HEK293 (cell line): ENCODE data around the gene SYNPR.

Experiments used
- CTCF ChIA-PET: fragments of 350-600 bp; formaldehyde crosslinking; extraction: SDS; loops from one replicate; lab custom pipeline; 2021; ENCODE audit warnings: antibody characterized with exemption; lab: Yijun Ruan, JAX
- POLR2A ChIA-PET: fragments of 300-600 bp; formaldehyde crosslinking; extraction: SDS; loops from one replicate; lab custom pipeline; 2020; ENCODE audit warnings: antibody characterized with exemption, inconsistent platforms; lab: Yijun Ruan, JAX
- H3K27ac ChIP-seq: fragments of 200-500 bp; sonication (Bioruptor generic); 2 replicates; pipeline ENCODE4 v1.5.1; 2014; ENCODE audit warnings: low read depth, low read length, control low read depth, inconsistent platforms; ENCODE audit errors: extremely low read depth
- H3K36me3 ChIP-seq, 2 experiments: fragments of 200-500 bp in 1 of 2; sonication (Bioruptor generic) in 1 of 2; 1 replicate in 1 of 2; 2 replicates in 1 of 2; pipeline ENCODE4 v1.5.1; 2014 to 2017; ENCODE audit warnings: inconsistent platforms in 2 of 2, low read length in 2 of 2; ENCODE audit not compliant: control insufficient read depth in 2 of 2, insufficient read depth in 1 of 2
- H3K4me1 ChIP-seq: fragments of 200-500 bp; sonication (Bioruptor generic); 2 replicates; pipeline ENCODE4 v1.5.1; 2014; ENCODE audit warnings: mild to moderate bottlenecking, low read length, inconsistent platforms; ENCODE audit not compliant: control insufficient read depth, insufficient read depth
- H3K4me3 ChIP-seq: 2 replicates; pipeline ENCODE4 v1.5.1; 2011; ENCODE audit warnings: low read depth, mild to moderate bottlenecking, control low read depth, low read length, moderate library complexity
- H3K9me3 ChIP-seq: fragments of 200-500 bp; sonication (Bioruptor generic); 2 replicates; pipeline ENCODE4 v1.5.1; 2014; ENCODE audit warnings: low read depth, low read length, inconsistent platforms; ENCODE audit not compliant: control insufficient read depth, insufficient read depth
- EGR2 ChIP-seq: fragments of 450-650 bp; formaldehyde crosslinking; IDR thresholded peaks from 2 replicates; pipeline ENCODE4 v1.5.1; 2016; ENCODE audit warnings: low read depth, missing biosample characterization, missing genetic modification characterization
- GLIS1 ChIP-seq: fragments of 450-650 bp; formaldehyde crosslinking; IDR thresholded peaks from 2 replicates; pipeline ENCODE4 v1.5.1; 2016; ENCODE audit warnings: missing biosample characterization, missing genetic modification characterization
- RBAK ChIP-seq: fragments of 450-650 bp; formaldehyde crosslinking; IDR thresholded peaks from 2 replicates; pipeline ENCODE4 v1.5.1; 2016; ENCODE audit warnings: missing biosample characterization, missing genetic modification characterization
- SALL2 ChIP-seq: fragments of 450-650 bp; formaldehyde crosslinking; IDR thresholded peaks from 2 replicates; pipeline ENCODE4 v1.5.0; 2017; ENCODE audit warnings: missing biosample characterization, mild to moderate bottlenecking, missing genetic modification characterization, borderline replicate concordance
- WT1 ChIP-seq: fragments of 450-650 bp; formaldehyde crosslinking; IDR thresholded peaks from 2 replicates; pipeline ENCODE4 v1.5.1; 2016; ENCODE audit warnings: missing biosample characterization, missing genetic modification characterization
- YY1 ChIP-seq: fragments of 450-650 bp; formaldehyde crosslinking; IDR thresholded peaks from 2 replicates; pipeline ENCODE4 v1.5.1; 2018; ENCODE audit warnings: missing biosample characterization, missing genetic modification characterization
- ZNF184 ChIP-seq: fragments of 450-650 bp; IDR thresholded peaks from 2 replicates; pipeline ENCODE4 v1.5.1; 2018; ENCODE audit warnings: missing biosample characterization, mild to moderate bottlenecking, missing genetic modification characterization
- ZNF324 ChIP-seq: fragments of 450-650 bp; formaldehyde crosslinking; IDR thresholded peaks from 2 replicates; pipeline ENCODE4 v1.5.1; 2016; ENCODE audit warnings: missing biosample characterization, missing genetic modification characterization
- ZNF404 ChIP-seq: fragments of 450-650 bp; formaldehyde crosslinking; IDR thresholded peaks from 2 replicates; pipeline ENCODE4 v1.5.1; 2017; ENCODE audit warnings: missing biosample characterization, missing genetic modification characterization
- ZNF561 ChIP-seq: fragments of 450-650 bp; IDR thresholded peaks from 2 replicates; pipeline ENCODE4 v1.5.1; 2018; ENCODE audit warnings: missing biosample characterization, missing genetic modification characterization, borderline replicate concordance
- ZNF610 ChIP-seq: fragments of 450-650 bp; formaldehyde crosslinking; IDR thresholded peaks from 2 replicates; pipeline ENCODE4 v1.5.1; 2016; ENCODE audit warnings: missing biosample characterization, missing genetic modification characterization, borderline replicate concordance
- ZNF623 ChIP-seq: fragments of 450-650 bp; formaldehyde crosslinking; IDR thresholded peaks from 2 replicates; pipeline ENCODE4 v1.5.1; 2016; ENCODE audit warnings: missing biosample characterization, missing genetic modification characterization
- ZNF776 ChIP-seq: fragments of 450-650 bp; formaldehyde crosslinking; IDR thresholded peaks from 2 replicates; pipeline ENCODE4 v1.5.0; 2017; ENCODE audit warnings: missing biosample characterization, missing genetic modification characterization, borderline replicate concordance
- ZNF777 ChIP-seq: fragments of 450-650 bp; formaldehyde crosslinking; IDR thresholded peaks from 2 replicates; pipeline ENCODE4 v1.5.1; 2017; ENCODE audit warnings: missing biosample characterization, missing genetic modification characterization, borderline replicate concordance
- ZNF785 ChIP-seq: fragments of 450-650 bp; formaldehyde crosslinking; IDR thresholded peaks from 2 replicates; pipeline ENCODE4 v1.5.1; 2016; ENCODE audit warnings: missing biosample characterization, missing genetic modification characterization
- ZSCAN30 ChIP-seq: fragments of 450-650 bp; IDR thresholded peaks from 2 replicates; pipeline ENCODE4 v1.5.1; 2018; ENCODE audit warnings: missing biosample characterization, mild to moderate bottlenecking, missing genetic modification characterization, moderate library complexity
- TF ChIP-seq, protein P1 (sequence below): fragments of 450-650 bp; formaldehyde crosslinking; IDR thresholded peaks from 2 replicates; pipeline ENCODE4 v1.5.1; 2016; ENCODE audit warnings: missing biosample characterization, missing genetic modification characterization
- TF ChIP-seq, protein P2 (sequence below): fragments of 450-650 bp; formaldehyde crosslinking; IDR thresholded peaks from 2 replicates; pipeline ENCODE4 v1.5.1; 2016; ENCODE audit warnings: missing biosample characterization, missing genetic modification characterization
- TF ChIP-seq, protein P3 (sequence below): fragments of 450-650 bp; formaldehyde crosslinking; IDR thresholded peaks from 2 replicates; pipeline ENCODE4 v1.5.1; 2016; ENCODE audit warnings: missing biosample characterization, missing genetic modification characterization
- TF ChIP-seq, protein P4 (sequence below): sonication (generic); formaldehyde crosslinking; IDR thresholded peaks from 2 replicates; pipeline ENCODE4 v1.8.1; 2022; ENCODE audit warnings: mild to moderate bottlenecking, moderate library complexity, missing genetic modification reagents
- TF ChIP-seq, protein P5 (sequence below): fragments of 450-650 bp; formaldehyde crosslinking; IDR thresholded peaks from 2 replicates; pipeline ENCODE4 v1.5.1; 2017; ENCODE audit warnings: missing biosample characterization, missing genetic modification characterization
- TF ChIP-seq, protein P6 (sequence below): fragments of 450-650 bp; formaldehyde crosslinking; IDR thresholded peaks from 2 replicates; pipeline ENCODE4 v1.5.1; 2016; ENCODE audit warnings: missing biosample characterization, missing genetic modification characterization
- TF ChIP-seq, protein P7 (sequence below): fragments of 450-650 bp; formaldehyde crosslinking; IDR thresholded peaks from 2 replicates; pipeline ENCODE4 v1.5.1; 2016; ENCODE audit warnings: missing biosample characterization, missing genetic modification characterization

Gene SYNPR

DNA sequence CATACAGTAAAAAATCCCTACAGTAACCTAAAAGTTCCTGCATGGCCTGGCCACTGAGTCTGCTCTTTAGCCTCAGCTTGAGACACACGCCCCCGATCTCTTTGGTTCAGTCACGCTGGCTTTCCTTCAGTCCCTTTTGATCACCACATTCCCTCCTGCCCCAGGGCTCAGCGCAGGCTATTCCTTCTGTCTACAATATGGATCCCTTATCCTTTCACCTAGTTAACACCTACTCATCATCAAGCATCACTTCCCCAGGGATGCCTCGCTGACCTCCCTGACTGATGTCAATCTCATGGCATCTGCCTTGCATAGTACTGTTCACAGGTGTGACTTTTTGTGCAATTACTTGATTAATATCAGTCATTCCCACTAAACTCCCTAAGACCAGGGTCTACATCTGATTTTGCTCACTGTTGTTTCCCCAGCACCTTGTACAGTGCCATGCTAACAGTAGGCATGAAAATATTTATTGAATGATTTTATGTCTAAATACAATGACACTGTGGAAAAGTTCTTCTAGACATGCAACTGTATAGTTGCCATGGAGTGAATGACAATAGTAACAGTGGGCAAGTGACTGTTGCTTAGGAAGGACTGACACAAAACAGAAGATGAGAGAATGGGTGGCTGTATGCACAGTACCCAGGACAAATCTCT, 374.1 kb downstream of the SYNPR start, which contains the start of gene SNTN:
Gene SNTN, plus strand, starts transcription at position 610 of the 660 bp plus-strand sequence. Its CDS starts 13 bp downstream, at position 623.
- ChIA-PET CTCF (no interaction called here), POLR2A (no interaction called here)
- Histone ChIP-seq H3K36me3 (no peaks in the 10 kb centered on the region), H3K9me3 (no peaks in the 10 kb centered on the region), H3K27ac (no peak within 1 kb of the TSS), H3K4me3 (no peak within 1 kb of the TSS), H3K4me1 (no peaks in the 10 kb centered on the region)
- TF ChIP-seq EGR2 (tag by site-specific recombination) = no peak
- no peak for TF ChIP-seq SALL2 (tag by site-specific recombination)
- TF ChIP-seq ZNF777 = no peak
- TF ChIP-seq ZNF561 = no peak
- TF ChIP-seq ZNF623 = no peak
- TF ChIP-seq, protein P1, sequence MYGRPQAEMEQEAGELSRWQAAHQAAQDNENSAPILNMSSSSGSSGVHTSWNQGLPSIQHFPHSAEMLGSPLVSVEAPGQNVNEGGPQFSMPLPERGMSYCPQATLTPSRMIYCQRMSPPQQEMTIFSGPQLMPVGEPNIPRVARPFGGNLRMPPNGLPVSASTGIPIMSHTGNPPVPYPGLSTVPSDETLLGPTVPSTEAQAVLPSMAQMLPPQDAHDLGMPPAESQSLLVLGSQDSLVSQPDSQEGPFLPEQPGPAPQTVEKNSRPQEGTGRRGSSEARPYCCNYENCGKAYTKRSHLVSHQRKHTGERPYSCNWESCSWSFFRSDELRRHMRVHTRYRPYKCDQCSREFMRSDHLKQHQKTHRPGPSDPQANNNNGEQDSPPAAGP (tag by site-specific recombination) = no peak
- TF ChIP-seq ZSCAN30 (tag by site-specific recombination) = no peak
- no peak for TF ChIP-seq ZNF184 (tag by site-specific recombination)
- no peak for TF ChIP-seq GLIS1
- TF ChIP-seq WT1 (tag by site-specific recombination) = no peak
- TF ChIP-seq, protein P2, sequence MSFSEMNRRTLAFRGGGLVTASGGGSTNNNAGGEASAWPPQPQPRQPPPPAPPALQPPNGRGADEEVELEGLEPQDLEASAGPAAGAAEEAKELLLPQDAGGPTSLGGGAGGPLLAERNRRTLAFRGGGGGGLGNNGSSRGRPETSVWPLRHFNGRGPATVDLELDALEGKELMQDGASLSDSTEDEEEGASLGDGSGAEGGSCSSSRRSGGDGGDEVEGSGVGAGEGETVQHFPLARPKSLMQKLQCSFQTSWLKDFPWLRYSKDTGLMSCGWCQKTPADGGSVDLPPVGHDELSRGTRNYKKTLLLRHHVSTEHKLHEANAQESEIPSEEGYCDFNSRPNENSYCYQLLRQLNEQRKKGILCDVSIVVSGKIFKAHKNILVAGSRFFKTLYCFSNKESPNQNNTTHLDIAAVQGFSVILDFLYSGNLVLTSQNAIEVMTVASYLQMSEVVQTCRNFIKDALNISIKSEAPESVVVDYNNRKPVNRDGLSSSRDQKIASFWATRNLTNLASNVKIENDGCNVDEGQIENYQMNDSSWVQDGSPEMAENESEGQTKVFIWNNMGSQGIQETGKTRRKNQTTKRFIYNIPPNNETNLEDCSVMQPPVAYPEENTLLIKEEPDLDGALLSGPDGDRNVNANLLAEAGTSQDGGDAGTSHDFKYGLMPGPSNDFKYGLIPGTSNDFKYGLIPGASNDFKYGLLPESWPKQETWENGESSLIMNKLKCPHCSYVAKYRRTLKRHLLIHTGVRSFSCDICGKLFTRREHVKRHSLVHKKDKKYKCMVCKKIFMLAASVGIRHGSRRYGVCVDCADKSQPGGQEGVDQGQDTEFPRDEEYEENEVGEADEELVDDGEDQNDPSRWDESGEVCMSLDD (tag by site-specific recombination) = no peak
- TF ChIP-seq, protein P3, sequence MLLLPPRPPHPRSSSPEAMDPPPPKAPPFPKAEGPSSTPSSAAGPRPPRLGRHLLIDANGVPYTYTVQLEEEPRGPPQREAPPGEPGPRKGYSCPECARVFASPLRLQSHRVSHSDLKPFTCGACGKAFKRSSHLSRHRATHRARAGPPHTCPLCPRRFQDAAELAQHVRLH (tag by site-specific recombination) = no peak
- TF ChIP-seq YY1 = no peak
- no peak for TF ChIP-seq ZNF785 (tag by site-specific recombination)
- no peak for TF ChIP-seq ZNF776 (tag by site-specific recombination)
- TF ChIP-seq, protein P4, sequence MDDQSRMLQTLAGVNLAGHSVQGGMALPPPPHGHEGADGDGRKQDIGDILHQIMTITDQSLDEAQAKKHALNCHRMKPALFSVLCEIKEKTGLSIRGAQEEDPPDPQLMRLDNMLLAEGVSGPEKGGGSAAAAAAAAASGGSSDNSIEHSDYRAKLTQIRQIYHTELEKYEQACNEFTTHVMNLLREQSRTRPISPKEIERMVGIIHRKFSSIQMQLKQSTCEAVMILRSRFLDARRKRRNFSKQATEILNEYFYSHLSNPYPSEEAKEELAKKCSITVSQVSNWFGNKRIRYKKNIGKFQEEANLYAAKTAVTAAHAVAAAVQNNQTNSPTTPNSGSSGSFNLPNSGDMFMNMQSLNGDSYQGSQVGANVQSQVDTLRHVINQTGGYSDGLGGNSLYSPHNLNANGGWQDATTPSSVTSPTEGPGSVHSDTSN = no peak
- TF ChIP-seq, all 188 proteins: peak for 0

DNA sequence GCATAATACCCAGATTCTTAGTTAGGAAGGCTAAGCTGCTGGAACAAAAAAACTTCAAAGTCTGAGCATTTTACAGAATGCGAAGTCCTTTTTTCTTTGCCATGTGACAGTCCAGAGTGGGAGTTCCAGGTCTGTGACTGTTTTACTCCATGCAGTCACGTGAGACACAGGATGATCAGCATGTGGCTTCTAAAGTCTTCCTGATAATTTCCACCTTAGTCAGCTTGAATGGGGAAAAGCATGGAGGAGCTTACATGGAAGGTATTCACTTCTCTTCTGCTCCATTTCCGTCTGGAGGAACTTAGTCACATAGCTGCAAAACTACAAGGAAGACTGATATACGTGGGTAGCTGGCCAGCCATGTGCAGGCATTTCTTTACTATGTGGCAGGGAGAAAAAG, 376.1 kb downstream of the SYNPR start:
- H3K27ac ChIP-seq = no peak overlapping the region
- POLR2A ChIA-PET = no interaction called here
- H3K4me3 ChIP-seq = no peak overlapping the region
- no peaks in the 10 kb centered on the region for H3K36me3 ChIP-seq
- CTCF ChIA-PET = interaction anchor here (1.8 kb wide), 1 partner anchor 303 kb away, joined by 4 read pairs; no protein-coding TSS in a partner anchor
- H3K4me1 ChIP-seq = no peaks in the 10 kb centered on the region
- no peaks in the 10 kb centered on the region for H3K9me3 ChIP-seq
- TF ChIP-seq ZNF404 (tag by site-specific recombination) = no peak
- TF ChIP-seq, protein P5, sequence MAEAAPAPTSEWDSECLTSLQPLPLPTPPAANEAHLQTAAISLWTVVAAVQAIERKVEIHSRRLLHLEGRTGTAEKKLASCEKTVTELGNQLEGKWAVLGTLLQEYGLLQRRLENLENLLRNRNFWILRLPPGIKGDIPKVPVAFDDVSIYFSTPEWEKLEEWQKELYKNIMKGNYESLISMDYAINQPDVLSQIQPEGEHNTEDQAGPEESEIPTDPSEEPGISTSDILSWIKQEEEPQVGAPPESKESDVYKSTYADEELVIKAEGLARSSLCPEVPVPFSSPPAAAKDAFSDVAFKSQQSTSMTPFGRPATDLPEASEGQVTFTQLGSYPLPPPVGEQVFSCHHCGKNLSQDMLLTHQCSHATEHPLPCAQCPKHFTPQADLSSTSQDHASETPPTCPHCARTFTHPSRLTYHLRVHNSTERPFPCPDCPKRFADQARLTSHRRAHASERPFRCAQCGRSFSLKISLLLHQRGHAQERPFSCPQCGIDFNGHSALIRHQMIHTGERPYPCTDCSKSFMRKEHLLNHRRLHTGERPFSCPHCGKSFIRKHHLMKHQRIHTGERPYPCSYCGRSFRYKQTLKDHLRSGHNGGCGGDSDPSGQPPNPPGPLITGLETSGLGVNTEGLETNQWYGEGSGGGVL (tag by site-specific recombination) = no peak
- TF ChIP-seq, protein P6, sequence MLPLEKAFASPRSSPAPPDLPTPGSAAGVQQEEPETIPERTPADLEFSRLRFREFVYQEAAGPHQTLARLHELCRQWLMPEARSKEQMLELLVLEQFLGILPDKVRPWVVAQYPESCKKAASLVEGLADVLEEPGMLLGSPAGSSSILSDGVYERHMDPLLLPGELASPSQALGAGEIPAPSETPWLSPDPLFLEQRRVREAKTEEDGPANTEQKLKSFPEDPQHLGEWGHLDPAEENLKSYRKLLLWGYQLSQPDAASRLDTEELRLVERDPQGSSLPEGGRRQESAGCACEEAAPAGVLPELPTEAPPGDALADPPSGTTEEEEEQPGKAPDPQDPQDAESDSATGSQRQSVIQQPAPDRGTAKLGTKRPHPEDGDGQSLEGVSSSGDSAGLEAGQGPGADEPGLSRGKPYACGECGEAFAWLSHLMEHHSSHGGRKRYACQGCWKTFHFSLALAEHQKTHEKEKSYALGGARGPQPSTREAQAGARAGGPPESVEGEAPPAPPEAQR (tag by site-specific recombination) = no peak
- no peak for TF ChIP-seq ZNF610 (tag by site-specific recombination)
- TF ChIP-seq, protein P7, sequence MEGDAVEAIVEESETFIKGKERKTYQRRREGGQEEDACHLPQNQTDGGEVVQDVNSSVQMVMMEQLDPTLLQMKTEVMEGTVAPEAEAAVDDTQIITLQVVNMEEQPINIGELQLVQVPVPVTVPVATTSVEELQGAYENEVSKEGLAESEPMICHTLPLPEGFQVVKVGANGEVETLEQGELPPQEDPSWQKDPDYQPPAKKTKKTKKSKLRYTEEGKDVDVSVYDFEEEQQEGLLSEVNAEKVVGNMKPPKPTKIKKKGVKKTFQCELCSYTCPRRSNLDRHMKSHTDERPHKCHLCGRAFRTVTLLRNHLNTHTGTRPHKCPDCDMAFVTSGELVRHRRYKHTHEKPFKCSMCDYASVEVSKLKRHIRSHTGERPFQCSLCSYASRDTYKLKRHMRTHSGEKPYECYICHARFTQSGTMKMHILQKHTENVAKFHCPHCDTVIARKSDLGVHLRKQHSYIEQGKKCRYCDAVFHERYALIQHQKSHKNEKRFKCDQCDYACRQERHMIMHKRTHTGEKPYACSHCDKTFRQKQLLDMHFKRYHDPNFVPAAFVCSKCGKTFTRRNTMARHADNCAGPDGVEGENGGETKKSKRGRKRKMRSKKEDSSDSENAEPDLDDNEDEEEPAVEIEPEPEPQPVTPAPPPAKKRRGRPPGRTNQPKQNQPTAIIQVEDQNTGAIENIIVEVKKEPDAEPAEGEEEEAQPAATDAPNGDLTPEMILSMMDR (tag by site-specific recombination) = no peak
- no peak for TF ChIP-seq RBAK
- no peak for TF ChIP-seq ZNF324 (tag by site-specific recombination)
